Testis (tissue), 2 donors: ENCODE measurements around the gene MADCAM1.

Experiments
- POLR2A ChIP-seq: fragments of 450-650 bp; IDR thresholded peaks from one replicate; pipeline ENCODE4 v1.6.1; 2017; ENCODE audit warnings: antibody characterized with exemption, mild to moderate bottlenecking, moderate library complexity
- TF ChIP-seq, protein P1 (sequence below), 3 experiments: fragments of 450-650 bp in 2 of 3; fragments of 200-600 bp in 1 of 3; sonication (generic) in 1 of 3; IDR thresholded peaks; one replicate each; pipeline ENCODE4 v1.5.1; 2016 to 2019; ENCODE audit warnings: antibody characterized with exemption in 3 of 3, mild to moderate bottlenecking in 2 of 3, moderate library complexity in 1 of 3

- TF ChIP-seq, protein P1, sequence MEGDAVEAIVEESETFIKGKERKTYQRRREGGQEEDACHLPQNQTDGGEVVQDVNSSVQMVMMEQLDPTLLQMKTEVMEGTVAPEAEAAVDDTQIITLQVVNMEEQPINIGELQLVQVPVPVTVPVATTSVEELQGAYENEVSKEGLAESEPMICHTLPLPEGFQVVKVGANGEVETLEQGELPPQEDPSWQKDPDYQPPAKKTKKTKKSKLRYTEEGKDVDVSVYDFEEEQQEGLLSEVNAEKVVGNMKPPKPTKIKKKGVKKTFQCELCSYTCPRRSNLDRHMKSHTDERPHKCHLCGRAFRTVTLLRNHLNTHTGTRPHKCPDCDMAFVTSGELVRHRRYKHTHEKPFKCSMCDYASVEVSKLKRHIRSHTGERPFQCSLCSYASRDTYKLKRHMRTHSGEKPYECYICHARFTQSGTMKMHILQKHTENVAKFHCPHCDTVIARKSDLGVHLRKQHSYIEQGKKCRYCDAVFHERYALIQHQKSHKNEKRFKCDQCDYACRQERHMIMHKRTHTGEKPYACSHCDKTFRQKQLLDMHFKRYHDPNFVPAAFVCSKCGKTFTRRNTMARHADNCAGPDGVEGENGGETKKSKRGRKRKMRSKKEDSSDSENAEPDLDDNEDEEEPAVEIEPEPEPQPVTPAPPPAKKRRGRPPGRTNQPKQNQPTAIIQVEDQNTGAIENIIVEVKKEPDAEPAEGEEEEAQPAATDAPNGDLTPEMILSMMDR (IDR thresholded peaks at IDR 0.05): no peak
- TF ChIP-seq POLR2A: no peak
Observed at GRCh38 chr19:518598-519231, 22.4 kb downstream of the MADCAM1 start.
